ENCODE results near the gene KIF3A.

- TF ChIP-seq POLR2AphosphoS5 (IDR thresholded peaks at IDR 0.05) (no peak), POLR2A (IDR thresholded peaks at IDR 0.05) (no peak)
- TF ChIP-seq, protein P1, sequence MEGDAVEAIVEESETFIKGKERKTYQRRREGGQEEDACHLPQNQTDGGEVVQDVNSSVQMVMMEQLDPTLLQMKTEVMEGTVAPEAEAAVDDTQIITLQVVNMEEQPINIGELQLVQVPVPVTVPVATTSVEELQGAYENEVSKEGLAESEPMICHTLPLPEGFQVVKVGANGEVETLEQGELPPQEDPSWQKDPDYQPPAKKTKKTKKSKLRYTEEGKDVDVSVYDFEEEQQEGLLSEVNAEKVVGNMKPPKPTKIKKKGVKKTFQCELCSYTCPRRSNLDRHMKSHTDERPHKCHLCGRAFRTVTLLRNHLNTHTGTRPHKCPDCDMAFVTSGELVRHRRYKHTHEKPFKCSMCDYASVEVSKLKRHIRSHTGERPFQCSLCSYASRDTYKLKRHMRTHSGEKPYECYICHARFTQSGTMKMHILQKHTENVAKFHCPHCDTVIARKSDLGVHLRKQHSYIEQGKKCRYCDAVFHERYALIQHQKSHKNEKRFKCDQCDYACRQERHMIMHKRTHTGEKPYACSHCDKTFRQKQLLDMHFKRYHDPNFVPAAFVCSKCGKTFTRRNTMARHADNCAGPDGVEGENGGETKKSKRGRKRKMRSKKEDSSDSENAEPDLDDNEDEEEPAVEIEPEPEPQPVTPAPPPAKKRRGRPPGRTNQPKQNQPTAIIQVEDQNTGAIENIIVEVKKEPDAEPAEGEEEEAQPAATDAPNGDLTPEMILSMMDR (IDR thresholded peaks at IDR 0.05), result no peak
Observed at GRCh38 chr5:132764051-132764450, 26.7 kb upstream of the KIF3A start.

Measured in stomach (tissue), 4 donors.